HG03457 (cell line): ENCODE data around the gene NME1.
"Not testable (repeated sequence)": the region's sequence is repeated elsewhere in the genome, so short reads cannot be mapped to it uniquely, and the experiment has no call there.

ENCODE experiments used
- ATAC-seq: cut with Tn5 transposase; IDR thresholded peaks from one replicate; pipeline ENCODE4 v1.9.1; 2021; ENCODE audit warnings: moderate number of reproducible peaks; ENCODE audit not compliant: unreplicated experiment

Gene NME1

DNA sequence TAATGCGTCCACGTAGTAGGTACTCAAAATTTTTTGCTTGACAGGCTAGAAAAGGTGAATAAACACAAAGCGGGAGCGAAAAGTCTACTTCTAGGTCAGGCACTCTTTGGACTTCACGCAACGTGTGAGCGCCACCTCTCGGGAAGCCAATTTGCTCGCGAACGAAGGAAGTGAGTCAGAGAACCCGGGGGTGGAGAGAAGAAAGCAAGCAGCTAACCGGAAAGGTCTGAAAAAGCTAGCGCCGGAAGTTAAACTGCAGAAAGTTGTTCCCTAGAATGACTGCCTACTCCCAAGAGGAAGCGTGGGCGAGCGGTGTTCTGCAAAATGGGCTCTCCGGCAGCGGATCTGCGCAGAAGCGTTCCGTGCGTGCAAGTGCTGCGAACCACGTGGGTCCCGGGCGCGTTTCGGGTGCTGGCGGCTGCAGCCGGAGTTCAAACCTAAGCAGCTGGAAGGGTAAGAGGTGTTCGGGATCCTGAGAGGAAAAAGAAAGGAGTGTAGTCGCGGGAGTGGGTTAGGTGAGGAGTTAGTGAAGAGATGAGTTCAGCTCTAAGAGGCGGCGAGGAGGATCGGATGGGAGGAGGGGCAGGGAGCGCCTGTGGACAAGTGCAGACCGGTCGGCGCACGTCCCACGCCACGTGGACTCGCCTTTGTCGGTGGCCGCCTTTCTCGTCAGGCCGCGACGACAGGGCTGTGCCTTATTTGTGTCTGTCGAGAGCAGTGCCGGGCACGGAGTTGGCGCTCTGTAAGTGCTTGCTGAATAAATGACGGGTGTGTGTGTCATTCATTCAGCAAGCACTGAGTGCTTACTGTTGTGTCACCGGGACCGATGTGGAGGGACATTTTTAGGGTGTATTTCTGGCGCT lies at the start of gene NME1:
NME1 (plus strand) TSS at position 350 of the 863 bp plus-strand sequence. CDS start 2,096 bp downstream, outside the sequence.
- peak; percentile 71 for ATAC-seq

- ATAC-seq: no peak
These were observed 45.6 kb upstream of the NME1 start for GRCh38 chr17:51107778-51108177.

DNA sequence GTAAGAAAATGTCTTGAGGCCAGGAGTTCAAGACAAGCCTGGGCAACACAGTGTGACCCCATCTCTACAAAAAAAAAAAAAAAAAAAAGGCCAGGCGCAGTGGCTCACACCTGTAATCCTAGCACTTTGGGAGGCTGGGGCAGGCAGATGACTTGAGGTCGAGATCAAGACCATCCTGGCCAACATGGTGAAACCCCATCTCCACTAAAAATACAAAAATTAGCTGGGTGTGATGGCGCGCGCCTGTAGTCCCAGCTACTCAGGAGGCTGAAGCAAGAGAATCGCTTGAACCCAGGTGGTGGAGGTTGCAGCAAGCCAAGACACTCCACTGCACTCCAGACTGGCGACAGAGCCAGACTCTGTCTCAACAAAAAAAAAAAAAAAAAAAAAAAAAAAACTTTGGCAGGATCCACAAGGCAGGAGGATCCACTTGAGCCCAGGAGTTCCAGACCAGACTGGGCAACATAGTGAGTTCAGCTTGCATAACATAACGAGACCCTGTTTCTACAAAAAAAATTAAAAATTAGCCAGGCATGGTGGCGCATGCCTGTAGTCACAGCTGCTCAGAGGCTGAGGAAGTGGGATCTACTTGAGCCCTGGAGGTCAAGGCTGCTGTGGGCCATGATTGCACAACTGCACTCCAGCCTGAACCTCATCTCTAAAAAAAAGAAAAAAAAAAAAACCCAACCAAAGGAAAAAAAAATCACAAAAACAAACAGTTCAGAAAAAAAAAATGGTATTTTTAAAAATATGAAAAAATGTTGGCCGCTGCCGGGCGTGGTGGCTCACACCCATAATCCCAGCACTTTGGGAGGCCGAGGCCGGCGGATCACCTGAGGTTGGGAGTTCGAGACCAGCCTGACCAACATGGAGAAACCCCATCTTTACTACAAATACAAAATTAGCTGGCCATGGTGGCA lies 40.8 kb upstream of the NME1 start:
- not testable (repeated sequence) for ATAC-seq

GRCh38 chr17:51115179-51115578 lies 38.2 kb upstream of the NME1 start:
- no peak for ATAC-seq

DNA sequence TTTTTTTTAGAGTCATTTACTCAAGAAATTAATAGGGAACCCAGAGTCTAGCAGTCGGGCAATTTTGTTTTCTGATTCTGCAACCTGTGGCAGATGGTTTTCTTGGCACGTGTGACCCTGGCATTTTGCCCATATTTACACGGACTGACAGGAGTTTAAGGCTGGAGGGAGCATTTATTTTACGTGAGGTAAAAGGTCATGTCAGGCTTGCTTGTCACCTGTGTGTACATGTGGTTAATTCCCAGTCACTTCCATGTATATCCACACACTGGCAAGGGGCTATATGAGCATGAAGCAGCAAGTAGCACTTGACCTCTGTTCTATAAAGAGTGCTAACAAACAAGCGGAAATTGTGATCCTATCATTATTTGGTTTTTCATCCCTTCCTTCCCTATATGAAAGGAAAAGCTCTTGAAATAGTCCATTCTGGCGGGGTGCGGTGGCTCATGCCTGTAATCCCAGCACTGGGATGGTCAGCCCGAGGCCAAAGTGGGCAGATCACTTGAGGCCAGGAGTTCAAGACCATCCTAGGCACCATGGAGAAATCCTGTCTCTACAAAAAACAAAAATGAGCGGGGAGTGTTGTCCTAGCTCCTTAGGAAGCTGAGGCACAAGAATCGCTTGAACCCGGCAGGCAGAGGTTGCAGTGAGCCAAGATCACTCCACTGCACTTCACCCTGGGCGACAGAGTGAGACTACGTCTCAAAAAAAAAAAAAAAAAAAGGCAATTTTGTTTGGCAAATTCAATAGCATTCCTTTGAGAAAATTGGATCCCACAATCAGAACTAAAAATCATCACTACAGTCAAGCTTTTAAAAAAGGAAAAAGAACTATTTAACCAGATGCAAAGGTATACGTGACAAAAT lies 34.8 kb upstream of the NME1 start:
- ATAC-seq: no peak

DNA sequence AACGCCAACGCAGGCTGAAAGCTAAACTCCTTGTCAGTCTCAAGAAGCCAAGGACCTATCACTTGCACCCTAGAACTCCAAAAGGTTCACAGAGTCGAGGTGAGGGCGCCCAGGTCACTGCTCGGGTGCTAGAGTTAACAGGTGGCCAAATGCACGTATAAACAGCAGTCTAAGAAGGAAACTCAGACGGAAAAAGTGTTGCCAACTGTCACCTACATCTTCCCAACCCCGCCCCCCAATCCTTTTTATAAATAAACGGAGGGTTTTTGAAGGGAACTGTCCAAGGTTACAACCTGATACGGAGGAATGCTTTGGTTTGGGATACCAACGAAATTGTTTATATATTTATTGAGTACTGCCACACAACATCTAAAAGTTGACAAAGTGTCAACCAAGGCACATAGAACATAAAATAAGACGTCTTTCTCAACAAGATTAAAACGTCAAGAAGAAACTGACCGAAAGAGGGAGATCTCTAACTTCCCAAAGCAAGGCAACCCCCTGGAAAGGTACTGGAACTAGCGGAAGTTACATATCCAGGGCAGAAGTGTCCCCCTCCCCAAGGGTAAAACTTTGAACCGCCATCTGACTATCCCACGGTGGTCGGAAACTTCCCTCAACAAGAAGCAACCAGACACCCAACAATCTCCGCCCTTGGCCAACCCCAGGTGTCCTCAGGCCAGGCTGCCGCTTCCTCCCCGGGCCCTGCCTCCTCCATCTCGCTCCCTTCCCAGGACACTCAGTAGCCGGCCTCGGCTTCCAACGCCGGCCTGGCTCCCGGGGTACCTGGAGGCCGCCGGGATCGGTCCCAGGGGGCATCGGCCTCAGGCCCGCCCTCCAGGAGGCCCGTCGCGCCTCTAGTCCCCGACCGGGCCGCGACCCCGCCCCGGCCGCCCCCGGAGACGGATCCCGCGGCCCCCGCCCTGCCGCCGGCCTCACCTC lies 33.7 kb upstream of the NME1 start:
- peak; percentile 16 for ATAC-seq

- ATAC-seq: no peak
These were observed 33.0 kb upstream of the NME1 start for GRCh38 chr17:51120357-51120738.

DNA sequence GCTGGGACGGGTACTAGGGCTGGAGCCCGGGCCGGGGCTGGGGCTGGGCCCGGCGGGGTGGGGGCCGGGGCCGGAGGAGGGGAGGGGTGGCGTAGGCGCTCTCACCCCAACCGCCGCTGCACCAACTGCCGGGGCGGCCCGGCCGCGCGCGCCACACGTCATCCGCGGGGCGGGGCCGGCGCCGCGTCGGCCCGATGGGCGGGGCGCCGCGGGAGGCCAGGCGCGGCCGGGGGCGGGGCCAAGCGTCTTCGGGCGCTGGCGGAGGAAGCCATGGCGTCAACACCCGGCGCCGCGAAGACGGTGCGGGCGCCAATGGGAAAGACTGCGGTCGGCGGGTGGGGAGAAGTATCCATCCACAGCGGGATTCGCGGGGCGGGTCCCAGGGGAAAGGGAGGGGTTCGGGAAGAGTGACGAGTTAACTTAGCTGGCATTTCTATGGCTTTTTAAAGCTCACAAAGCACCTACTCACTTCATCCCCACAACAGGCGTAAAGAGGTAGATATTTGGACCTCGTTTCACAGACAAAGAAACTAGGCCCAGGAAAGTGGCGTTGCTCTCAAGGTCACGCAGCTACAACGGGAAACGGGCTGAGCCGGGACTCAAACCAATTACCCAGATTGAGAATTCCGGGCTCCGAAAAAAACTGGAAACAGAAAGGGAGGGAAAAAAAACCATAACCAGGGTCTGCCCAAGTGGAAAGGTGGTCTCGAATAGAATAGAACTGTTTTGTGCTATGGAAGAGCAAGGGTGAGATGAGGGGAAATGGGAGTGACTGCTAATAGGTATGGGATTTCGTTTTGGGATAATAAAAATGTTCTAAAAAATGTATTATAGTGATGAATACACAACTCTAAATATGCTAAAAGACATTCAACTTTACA lies 32.4 kb upstream of the NME1 start, which contains the start of gene SPAG9:
SPAG9 (minus strand) TSS at position 130 of the 881 bp plus-strand sequence. CDS start 212 bp downstream, outside the sequence.
- ATAC-seq: peak; percentile 63

DNA sequence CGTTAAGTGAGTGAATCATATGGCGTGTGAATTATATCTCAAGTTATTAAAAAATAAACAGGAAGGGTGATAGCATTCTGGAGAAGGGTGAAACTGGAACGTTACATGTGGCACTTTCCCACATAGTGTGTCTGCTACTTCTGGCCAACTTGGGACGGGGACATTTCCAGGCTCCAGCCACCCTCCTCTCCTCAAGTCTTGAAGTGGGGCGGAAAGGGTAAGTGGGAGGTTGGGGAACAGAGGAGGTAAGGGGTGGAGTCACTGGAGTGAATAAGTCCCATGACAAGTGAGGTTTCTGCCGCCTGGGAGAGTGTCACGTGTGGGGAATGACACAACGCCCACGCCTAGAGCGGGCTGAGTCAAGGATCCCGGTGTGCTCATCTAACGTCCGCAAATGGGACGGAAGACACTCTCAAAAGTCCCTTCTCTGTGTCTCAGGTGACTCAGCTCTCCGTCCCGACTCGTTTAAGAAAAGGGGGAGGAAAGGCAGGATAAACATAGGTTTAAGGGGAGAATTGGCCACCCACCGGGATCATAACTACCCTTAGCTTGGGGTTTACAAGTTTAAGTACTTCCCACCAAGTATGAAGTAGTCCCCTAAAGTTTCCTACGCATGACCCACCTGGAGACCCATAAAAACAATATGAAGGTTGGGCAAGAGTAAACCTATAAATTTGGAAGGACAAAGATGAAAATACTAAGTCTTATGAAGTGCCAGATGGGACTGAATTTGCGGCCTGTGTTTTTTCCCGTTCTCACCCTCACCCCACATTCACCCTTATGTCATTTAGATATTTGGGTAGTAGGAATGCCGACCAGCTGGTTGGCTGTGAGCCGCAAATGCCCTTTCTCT lies 31.5 kb upstream of the NME1 start:
- ATAC-seq: peak; percentile 34

GRCh38 chr17:51122473-51123115 lies 30.8 kb upstream of the NME1 start:
- ATAC-seq: not testable (repeated sequence)

GRCh38 chr17:51124640-51125503 lies 28.5 kb upstream of the NME1 start:
- no peak for ATAC-seq

DNA sequence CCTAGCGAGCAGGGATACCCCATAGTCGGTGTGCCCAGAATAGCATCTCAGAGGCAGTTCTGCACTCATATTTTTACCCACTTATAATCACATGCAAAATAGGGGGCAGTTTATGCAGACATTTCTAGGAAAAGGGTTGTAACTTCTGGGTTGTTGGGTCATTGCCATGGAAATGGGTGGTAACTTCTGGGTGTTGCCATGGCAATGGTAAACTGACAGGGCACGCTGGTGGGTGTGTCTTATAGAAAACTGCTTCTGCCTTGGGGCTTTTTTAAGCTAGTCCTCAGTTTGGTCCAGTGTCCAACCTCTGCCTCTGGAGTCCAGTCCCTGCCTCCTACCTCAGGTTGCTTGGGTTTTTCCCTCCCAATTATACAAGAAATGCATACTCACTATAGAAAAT lies 25.3 kb upstream of the NME1 start:
- no peak for ATAC-seq

DNA sequence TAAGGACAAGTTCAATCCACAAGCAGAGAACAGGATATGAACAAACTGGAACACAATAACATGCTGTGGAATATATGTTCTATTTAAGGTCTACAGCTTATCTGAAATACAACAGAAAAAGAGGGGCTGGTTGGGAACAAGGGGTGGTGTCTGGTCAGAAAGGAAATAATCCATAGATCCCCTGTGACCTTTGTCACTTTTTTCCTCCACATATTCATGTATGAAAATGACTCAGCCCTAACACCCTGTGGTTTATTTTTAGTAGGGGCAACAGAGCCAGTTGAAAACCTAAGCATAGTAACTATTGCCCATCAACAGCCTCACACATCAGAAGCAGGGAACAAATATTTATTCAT lies 20.4 kb upstream of the NME1 start:
- ATAC-seq: no peak

DNA sequence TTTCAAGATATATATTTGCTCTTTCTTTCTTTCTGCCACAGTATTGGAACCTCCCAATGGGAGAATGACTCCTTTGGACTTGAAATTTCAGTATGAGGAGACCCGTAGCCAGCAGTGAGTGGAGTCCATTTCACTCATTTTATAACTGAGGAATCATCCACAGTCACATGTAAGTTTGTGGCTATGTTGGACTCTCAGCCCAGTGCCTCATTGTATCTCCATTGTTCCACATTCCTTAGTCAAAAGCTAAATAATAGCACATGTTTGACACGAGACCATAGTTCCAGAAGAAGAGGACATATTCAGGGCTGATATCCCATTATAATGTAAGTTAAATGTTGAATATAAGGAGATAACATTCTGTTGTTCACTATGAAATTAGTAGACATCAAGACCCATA lies 20.0 kb upstream of the NME1 start:
- ATAC-seq: no peak

GRCh38 chr17:51135956-51136355 lies 17.4 kb upstream of the NME1 start:
- no peak for ATAC-seq

DNA sequence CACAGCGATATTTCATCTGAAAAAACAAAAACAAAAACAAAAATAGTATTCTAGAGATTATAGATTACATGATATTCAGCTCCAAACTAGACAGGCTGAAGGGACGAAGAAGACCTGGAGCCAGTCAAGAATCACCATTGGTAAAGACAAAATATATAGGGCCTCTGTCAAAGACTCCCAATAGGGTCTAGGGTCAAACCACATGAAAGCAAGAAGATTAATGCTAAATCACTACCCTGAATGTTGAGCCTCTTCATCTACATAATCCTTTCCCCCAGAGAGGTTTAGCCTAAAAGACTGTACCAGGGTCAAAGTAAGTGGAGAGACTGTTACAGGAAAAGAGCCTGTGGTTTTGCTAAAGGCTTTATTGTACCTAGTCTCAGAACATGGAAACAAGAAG lies 10.8 kb upstream of the NME1 start:
- ATAC-seq: no peak
